Measurements from ENCODE around the gene IQSEC1. TPM values are rescaled to one million over a fixed set of nuclear protein-coding genes. Genes with fewer than 3 reads are reported as not detected.

The IQSEC1 gene
- total and polyA plus RNA-seq, 10 of the 15 experiments (the other 5 are each of a cell fraction or from before 2014, with no cell fraction given): 0.92 to 55.2 (median 8.5) TPM

DNA sequence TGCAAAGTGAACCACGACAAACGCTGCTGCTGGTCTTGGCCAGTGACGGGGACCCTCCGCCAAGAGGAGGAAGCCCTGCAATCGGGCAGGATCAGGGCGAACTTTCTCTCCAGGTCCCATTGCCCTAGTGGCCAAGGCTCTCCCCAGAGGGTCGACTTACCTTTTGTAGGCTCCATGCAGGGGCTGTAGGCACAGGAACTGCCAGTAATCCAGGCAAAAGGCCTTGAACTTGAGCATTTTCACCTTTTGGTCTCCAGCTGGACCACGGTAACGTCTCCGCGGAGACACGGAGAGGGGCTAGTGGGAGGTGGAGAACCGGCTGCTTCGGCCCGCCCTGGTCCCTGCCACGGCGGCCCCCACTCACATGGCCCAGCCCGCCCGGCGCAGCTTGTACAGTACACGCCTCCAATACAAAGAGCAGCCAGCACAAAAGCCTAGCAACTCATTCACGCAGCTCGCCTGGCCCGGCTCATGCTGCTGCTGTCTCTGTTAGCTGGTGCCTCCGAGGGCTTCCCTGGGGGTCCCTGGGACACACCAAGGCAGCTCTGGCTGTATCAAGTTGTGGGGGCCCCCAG lies 31.0 kb downstream of the IQSEC1 start:
- ATAC-seq (no peak), FAIRE-seq (no peak), DNase-seq (ENCODE audit: low read depth, low spot score) (no peak)
- TF ChIP-seq SRF (IDR thresholded peaks at IDR 0.05; ENCODE audit: low read depth in 2 of 2, low read length in 2 of 2): no peak
- H3K4me1 ChIP-seq (ENCODE audit: control insufficient read depth, insufficient read depth, low read length): peaks cover 40% of the 10 kb centered on the region
- no peak overlapping the region for H3K9ac ChIP-seq (ENCODE audit: control insufficient read depth, insufficient read depth, low read length)
- BruUV-seq (replicated peaks): no TSS peak
- in situ Hi-C loops (cut with MboI): no loop called here
- intact Hi-C loops (cut with micrococcal nuclease; ENCODE audit: unreplicated experiment): no loop called here
- no peaks in the 10 kb centered on the region for H4K20me1 ChIP-seq (ENCODE audit: control insufficient read depth, insufficient read depth)
- no peaks in the 10 kb centered on the region for H3K79me2 ChIP-seq (ENCODE audit: control insufficient read depth, insufficient read depth, low read length)
- ChIA-PET RAD21 (ENCODE audit: unreplicated experiment) (interaction anchor here (3.2 kb wide), 1 partner anchor 19 kb away, joined by 22 read pairs; no protein-coding TSS in a partner anchor), CTCF (no interaction called here), SMC1A (ENCODE audit: uncharacterized antibody, unreplicated experiment) (no interaction called here), POLR2A (interaction anchor here (0.9 to 6.9 kb wide), 2 partner anchors 19 to 29 kb away, joined by 4 to 84 read pairs; no protein-coding TSS in a partner anchor)
- no peaks in the 10 kb centered on the region for H3K27me3 ChIP-seq (replicated peaks in 1 of 2; ENCODE audit: control insufficient read depth in 2 of 2, insufficient read depth in 2 of 2, low read length in 1 of 2)
- no peak overlapping the region for H3K4me2 ChIP-seq (ENCODE audit: control insufficient read depth, insufficient read depth)
- no peak overlapping the region for H3K27ac ChIP-seq (ENCODE audit: control insufficient read depth, insufficient read depth)
- no peaks in the 10 kb centered on the region for H3K9me3 ChIP-seq (replicated peaks; ENCODE audit: control insufficient read depth, insufficient read depth, low read length)
- H3K4me3 ChIP-seq: no peak overlapping the region
- H2AFZ ChIP-seq (ENCODE audit: control insufficient read depth, low read depth, low read length): no peak overlapping the region
- WGBS (ENCODE audit: insufficient coverage, insufficient replicate concordance, low lambda C conversion rate, missing lambda C conversion rate): 80% methylated on average over 25 of the region's 25 CpGs
- no peaks in the 10 kb centered on the region for H3K36me3 ChIP-seq (ENCODE audit: control insufficient read depth in 2 of 2, insufficient read depth in 2 of 2, low read length in 1 of 2)

DNA sequence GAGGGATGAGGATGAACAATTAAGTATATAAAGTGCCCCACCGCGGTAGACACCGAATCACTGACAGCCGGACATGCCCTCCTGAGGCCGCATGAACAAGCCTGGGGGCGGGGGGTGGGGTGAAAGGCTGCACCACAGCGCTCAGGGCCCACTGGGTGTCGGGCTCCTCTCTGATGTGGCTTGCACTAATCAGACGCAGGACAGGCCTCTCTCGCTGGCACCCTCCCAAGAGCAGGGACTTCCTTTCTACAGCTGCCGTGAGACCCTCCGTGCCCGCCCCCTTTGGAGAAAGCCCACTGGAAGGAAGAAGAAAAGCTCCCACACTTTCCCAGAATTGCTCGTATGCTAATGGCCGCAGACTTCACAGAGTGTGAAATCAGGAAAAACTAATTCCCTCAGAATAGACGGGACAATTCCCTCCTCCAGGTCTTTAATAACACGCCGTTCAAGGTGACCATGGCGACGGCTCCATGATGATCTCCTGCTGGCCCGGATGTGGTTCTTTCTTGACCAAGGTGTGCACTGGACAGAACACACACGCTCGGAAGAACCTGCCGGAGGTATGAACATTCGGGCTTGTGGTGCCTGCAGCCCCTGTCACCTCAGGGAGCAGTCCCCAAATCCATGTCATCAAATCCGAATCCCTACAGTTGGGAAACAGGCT lies 32.0 kb downstream of the IQSEC1 start:
- H3K79me2 ChIP-seq (ENCODE audit: control insufficient read depth, insufficient read depth, low read length): no peaks in the 10 kb centered on the region
- no peaks in the 10 kb centered on the region for H3K36me3 ChIP-seq (ENCODE audit: control insufficient read depth in 2 of 2, insufficient read depth in 2 of 2, low read length in 1 of 2)
- no peaks in the 10 kb centered on the region for H3K9me3 ChIP-seq (replicated peaks; ENCODE audit: control insufficient read depth, insufficient read depth, low read length)
- no TSS peak for BruUV-seq (replicated peaks)
- no peak overlapping the region for H2AFZ ChIP-seq (ENCODE audit: control insufficient read depth, low read depth, low read length)
- H3K4me3 ChIP-seq: no peak overlapping the region
- RAD21 ChIA-PET (ENCODE audit: unreplicated experiment): interaction anchor here (1.3 to 3.2 kb wide), 7 partner anchors 13 to 52 kb away, joined by 3 to 22 read pairs (median 7); no protein-coding TSS in a partner anchor
- DNase-seq (ENCODE audit: low read depth, low spot score) (no peak), ATAC-seq (no peak), FAIRE-seq (no peak)
- SMC1A ChIA-PET (ENCODE audit: uncharacterized antibody, unreplicated experiment): interaction anchor here (0.7 to 3.6 kb wide), 2 partner anchors 19 to 27 kb away, joined by 3 to 34 read pairs; no protein-coding TSS in a partner anchor
- H3K4me2 ChIP-seq (ENCODE audit: control insufficient read depth, insufficient read depth): peak overlapping the region; percentile 20; the same call in 1 of the 2 replicates
- intact Hi-C loops (cut with micrococcal nuclease; ENCODE audit: unreplicated experiment) (no loop called here), in situ Hi-C loops (cut with MboI) (no loop called here)
- WGBS (ENCODE audit: insufficient coverage, insufficient replicate concordance, low lambda C conversion rate, missing lambda C conversion rate): 79% methylated on average over 26 of the region's 26 CpGs
- POLR2A ChIA-PET: interaction anchor here (2.2 to 3.6 kb wide), 3 partner anchors 19 to 26 kb away, joined by 10 to 43 read pairs (median 13); no protein-coding TSS in a partner anchor
- no peak overlapping the region for H3K9ac ChIP-seq (ENCODE audit: control insufficient read depth, insufficient read depth, low read length)
- no peaks in the 10 kb centered on the region for H3K27me3 ChIP-seq (replicated peaks in 1 of 2; ENCODE audit: control insufficient read depth in 2 of 2, insufficient read depth in 2 of 2, low read length in 1 of 2)
- CTCF ChIA-PET: interaction anchor here (1.7 to 3.6 kb wide), 3 partner anchors 13 to 51 kb away, joined by 6 to 21 read pairs (median 7); no protein-coding TSS in a partner anchor
- no peak overlapping the region for H3K27ac ChIP-seq (ENCODE audit: control insufficient read depth, insufficient read depth)
- H4K20me1 ChIP-seq (ENCODE audit: control insufficient read depth, insufficient read depth): no peaks in the 10 kb centered on the region
- H3K4me1 ChIP-seq (ENCODE audit: control insufficient read depth, insufficient read depth, low read length): peaks cover 31% of the 10 kb centered on the region
- TF ChIP-seq IKZF2 (IDR thresholded peaks at IDR 0.05) (no peak), ZSCAN29 (IDR thresholded peaks at IDR 0.05) (no peak), ZNF384 (IDR thresholded peaks at IDR 0.05; ENCODE audit: borderline replicate concordance, low read depth, low read length) (no peak), GABPA (IDR thresholded peaks at IDR 0.05; ENCODE audit: low read depth) (no peak), MYB (IDR thresholded peaks at IDR 0.05; ENCODE audit: borderline replicate concordance, low read depth, low read length) (no peak), EZH2 (IDR thresholded peaks at IDR 0.05; ENCODE audit: borderline replicate concordance, control insufficient read depth, low read depth, low read length) (no peak), STAT3 (IDR thresholded peaks at IDR 0.05; ENCODE audit: low read depth, low read length) (no peak), RFX5 (IDR thresholded peaks at IDR 0.05; ENCODE audit: low read depth, low read length) (no peak)
- TF ChIP-seq, protein P1, sequence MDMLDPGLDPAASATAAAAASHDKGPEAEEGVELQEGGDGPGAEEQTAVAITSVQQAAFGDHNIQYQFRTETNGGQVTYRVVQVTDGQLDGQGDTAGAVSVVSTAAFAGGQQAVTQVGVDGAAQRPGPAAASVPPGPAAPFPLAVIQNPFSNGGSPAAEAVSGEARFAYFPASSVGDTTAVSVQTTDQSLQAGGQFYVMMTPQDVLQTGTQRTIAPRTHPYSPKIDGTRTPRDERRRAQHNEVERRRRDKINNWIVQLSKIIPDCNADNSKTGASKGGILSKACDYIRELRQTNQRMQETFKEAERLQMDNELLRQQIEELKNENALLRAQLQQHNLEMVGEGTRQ (IDR thresholded peaks at IDR 0.05; ENCODE audit: borderline replicate concordance, low read depth, low read length): no peak
- TF ChIP-seq, protein P2, sequence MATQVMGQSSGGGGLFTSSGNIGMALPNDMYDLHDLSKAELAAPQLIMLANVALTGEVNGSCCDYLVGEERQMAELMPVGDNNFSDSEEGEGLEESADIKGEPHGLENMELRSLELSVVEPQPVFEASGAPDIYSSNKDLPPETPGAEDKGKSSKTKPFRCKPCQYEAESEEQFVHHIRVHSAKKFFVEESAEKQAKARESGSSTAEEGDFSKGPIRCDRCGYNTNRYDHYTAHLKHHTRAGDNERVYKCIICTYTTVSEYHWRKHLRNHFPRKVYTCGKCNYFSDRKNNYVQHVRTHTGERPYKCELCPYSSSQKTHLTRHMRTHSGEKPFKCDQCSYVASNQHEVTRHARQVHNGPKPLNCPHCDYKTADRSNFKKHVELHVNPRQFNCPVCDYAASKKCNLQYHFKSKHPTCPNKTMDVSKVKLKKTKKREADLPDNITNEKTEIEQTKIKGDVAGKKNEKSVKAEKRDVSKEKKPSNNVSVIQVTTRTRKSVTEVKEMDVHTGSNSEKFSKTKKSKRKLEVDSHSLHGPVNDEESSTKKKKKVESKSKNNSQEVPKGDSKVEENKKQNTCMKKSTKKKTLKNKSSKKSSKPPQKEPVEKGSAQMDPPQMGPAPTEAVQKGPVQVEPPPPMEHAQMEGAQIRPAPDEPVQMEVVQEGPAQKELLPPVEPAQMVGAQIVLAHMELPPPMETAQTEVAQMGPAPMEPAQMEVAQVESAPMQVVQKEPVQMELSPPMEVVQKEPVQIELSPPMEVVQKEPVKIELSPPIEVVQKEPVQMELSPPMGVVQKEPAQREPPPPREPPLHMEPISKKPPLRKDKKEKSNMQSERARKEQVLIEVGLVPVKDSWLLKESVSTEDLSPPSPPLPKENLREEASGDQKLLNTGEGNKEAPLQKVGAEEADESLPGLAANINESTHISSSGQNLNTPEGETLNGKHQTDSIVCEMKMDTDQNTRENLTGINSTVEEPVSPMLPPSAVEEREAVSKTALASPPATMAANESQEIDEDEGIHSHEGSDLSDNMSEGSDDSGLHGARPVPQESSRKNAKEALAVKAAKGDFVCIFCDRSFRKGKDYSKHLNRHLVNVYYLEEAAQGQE (IDR thresholded peaks at IDR 0.05; ENCODE audit: low read depth, low read length): no peak

Measured in GM12878 (cell line).